ENCODE results near the gene MAGI1. TPM values are rescaled to one million over a fixed set of nuclear protein-coding genes. Genes with fewer than 3 reads are reported as not detected.
"Not testable (repeated sequence)": the region's sequence is repeated elsewhere in the genome, so short reads cannot be mapped to it uniquely, and the experiment has no call there.

MAGI1 gene
- total RNA-seq, 2 donors from 2014 or later: 27.9 to 31.5 TPM

DNA sequence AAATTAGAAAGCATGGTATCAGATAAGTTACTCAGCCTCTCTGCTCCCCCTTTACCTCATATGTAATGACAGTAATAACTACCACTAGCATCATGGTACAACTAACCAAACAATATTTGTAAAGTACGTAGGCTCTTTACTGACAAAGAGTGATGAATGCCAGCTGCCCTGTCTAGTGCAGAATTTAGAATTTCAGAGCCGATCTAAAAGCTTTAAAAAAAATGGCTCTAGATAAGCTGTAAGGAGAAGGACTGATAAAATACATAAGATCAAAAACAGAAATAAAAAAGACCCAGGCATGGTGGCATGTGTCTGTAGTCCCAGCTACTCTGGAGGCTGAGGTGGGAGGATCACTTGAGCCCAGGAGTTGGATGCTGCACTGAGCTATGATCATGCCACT, 424.1 kb downstream of the MAGI1 start:
- intact Hi-C loops (cut with DNase I): no loop called here
- DNase-seq (ENCODE audit: low spot score): no peak

DNA sequence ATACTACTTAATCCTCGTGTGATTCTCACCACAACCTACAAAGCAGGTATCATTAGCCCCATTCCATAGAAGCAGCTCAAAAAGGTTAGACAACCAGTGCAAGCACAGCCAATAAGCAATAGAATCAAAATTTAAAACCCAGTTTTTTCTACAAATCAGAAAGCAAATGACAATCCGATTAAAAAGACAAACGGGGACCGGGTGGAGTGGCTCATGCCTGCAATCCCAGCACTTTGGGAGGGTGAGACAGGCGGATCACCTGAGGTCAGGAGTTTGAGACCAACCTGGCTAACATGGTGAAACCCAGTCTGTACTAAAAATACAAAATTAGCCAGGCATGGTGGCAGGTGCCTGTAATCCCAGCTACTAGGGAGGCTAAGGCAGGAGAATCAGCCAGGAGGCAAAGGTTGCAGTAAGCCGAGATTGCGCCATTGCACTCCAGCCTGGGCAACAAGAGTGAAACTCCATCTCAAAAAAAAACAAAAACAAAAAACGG, 430.7 kb downstream of the MAGI1 start:
- intact Hi-C loops (cut with DNase I): not testable (repeated sequence)

DNA sequence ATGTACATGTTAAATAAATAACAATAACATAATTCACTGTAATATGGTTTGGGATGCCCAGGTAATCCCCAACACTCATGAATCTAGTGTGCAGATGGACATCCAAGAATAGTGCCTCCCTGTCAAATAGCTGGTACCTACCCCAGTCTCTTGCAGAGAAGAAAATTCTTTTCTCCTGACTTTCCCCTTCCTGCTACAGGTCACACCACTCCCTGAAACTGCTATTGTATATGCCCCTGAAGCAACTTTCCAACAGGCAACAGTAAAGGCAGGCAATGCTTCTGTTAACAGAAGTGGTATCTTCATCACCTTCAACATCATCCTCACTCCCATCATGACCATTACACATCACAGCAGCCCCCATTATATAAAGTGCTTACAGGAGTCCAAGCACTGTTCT, 431.6 kb downstream of the MAGI1 start:
- intact Hi-C loops (cut with DNase I): no loop called here
- DNase-seq (ENCODE audit: low spot score): no peak

More for the DNA sequence above, 430.7 kb downstream of the MAGI1 start:
- not testable (repeated sequence) for DNase-seq (ENCODE audit: low spot score)

DNA sequence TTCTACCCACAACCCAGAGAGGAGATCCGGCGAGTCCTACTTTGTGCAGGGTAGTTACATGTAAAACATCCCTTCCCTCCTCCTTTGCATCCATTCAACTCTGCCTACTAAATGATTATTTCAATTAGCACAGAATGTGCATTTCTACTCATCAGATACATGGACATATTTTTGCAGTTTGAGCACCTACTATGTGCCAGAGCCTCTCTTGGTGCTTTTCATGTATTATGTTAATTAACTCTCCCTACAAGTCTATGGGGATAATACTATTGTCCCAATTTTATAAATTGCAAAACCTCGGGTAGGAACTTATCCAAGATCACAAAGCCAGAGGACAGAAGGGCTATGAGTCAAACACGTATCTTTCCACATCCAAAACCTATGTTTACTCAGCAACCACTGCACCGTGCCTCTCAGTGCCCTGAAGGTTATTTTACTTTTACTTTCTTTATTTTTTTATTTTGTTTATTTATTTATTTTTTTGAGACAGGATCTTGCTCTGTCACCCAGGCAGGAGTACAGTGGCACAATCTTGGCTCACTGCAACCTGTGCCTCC, 432.8 kb downstream of the MAGI1 start:
- intact Hi-C loops (cut with DNase I): no loop called here
- no peak for DNase-seq (ENCODE audit: low spot score)

DNA sequence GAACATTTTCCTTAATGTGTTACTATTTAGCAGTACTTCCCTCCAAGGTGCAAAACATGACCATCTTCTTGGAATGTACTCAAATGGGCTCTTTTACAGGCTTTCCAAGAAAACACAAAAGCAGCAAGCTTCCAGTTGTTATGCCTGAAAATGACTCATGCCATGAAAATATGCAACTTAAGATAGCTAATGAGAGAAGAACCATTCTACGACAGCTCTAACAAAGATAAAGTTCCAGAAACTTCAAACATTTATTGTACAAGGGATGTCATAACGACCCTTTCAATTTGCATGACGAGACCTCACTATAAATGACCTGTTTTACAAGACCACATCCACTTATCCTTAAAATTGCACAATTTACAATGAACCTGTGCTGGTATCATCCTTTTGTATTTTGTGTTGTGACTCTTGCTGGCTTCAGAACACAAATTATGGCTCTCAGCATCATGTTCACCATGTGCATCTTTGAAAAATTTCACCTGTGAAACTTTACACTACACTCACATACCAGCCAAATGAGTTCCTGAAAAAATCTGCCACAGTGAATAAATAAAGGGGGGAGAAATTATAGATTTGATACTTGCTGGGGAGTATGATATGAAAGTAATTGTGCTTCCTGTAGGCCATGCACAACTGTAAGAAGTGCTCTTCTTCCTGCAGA, 433.7 kb downstream of the MAGI1 start:
- no peak for DNase-seq (ENCODE audit: low spot score)
- intact Hi-C loops (cut with DNase I): no loop called here

DNA sequence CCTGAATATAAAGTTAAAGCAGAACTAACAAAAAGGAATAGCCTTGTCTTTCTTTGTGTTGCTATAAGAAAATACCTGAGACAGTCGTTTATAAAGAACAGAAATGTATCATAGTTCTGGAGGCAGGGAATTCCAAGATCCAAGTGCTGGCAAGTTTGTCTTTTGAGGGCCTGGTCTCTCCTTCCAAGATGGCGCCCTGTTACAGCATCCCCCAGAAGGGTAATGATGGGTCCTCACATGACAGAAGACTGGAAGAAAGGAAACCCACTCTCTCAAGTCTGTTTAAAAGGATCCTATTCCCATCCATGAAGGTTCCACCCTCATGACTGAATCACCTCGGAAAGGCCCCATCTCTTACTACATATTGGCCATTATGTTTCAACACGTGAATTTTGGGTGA, 435.1 kb downstream of the MAGI1 start:
- no peak for DNase-seq (ENCODE audit: low spot score)
- intact Hi-C loops (cut with DNase I): no loop called here

DNA sequence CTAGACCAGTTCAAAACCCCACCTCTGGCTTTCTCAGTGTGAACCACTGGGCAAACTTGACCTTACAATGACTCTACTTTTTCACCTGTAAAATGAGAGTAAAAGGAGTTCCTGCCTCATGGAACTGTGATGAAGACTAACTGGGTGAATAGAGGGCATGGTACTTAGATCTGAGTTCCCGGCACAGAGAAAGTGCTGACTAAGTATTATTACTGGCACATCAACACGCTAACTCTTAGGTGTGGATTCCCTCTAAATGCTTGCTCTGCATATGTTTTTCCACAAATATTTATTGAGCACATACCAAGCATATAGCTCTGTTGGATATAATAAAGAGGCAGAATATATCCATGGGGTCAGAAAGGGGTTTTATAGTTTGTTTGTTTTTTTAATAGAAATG, 437.8 kb downstream of the MAGI1 start:
- DNase-seq (ENCODE audit: low spot score): no peak
- intact Hi-C loops (cut with DNase I): no loop called here

DNA sequence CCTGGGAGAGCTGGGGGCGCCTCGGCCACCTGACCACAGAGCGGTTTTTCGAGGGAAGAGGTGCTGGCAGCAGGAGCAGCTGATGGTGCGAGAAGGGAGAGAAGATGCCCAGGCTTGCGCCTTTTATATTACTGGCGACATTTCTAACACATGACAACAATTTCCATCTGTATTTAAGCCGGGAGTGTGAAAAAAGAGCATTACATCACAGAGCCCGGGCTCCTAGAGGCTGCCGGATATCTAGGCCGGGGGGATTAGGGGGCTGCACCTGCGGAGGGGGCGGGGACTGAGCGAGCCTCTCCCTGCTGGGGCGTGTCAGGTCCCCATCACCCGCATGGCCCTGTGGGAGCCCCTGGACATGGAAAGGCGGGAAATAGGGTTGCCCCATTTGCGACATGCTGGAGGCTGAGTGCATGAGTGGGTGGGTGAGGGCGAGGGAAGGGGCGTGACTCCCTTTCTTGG, 440.7 kb downstream of the MAGI1 start:
- intact Hi-C loops (cut with DNase I): no loop called here
- no peak for DNase-seq (ENCODE audit: low spot score)

DNA sequence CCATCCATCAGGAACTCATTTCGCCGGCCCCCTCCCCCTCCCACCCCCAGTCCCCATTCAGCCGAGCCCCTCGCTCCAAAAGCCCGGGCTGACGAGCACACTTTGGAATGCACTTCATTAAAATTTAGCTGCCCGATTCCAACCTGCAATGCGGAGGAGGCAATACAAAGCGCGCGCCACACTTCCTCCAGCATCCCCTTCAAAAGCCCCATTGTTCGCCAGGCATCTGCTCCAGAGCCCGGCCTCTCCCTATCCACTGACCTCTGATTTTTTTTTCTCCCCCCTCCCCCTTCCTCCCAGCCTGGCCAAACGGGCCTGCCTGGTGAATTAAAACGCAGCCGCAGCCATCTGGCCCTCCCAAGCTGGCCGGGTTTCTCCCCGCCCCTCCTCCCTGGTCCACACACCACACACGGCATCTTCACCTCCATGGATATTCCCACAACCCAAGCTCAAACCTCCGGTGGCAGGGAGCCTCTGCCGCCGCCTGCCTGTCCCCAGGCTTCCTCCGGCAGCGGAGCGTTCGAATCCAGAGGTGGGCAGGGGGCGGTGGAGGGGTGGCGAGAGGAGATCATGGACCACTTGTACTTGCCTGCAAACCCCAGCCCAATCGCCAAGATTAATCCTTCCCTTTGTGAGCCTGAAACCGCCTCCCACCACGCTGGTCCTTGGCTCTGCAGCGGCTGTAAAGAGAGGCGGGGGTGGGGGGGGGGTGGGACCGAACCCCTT, 441.3 kb downstream of the MAGI1 start:
- intact Hi-C loops (cut with DNase I): no loop called here
- no peak for DNase-seq (ENCODE audit: low spot score)

DNA sequence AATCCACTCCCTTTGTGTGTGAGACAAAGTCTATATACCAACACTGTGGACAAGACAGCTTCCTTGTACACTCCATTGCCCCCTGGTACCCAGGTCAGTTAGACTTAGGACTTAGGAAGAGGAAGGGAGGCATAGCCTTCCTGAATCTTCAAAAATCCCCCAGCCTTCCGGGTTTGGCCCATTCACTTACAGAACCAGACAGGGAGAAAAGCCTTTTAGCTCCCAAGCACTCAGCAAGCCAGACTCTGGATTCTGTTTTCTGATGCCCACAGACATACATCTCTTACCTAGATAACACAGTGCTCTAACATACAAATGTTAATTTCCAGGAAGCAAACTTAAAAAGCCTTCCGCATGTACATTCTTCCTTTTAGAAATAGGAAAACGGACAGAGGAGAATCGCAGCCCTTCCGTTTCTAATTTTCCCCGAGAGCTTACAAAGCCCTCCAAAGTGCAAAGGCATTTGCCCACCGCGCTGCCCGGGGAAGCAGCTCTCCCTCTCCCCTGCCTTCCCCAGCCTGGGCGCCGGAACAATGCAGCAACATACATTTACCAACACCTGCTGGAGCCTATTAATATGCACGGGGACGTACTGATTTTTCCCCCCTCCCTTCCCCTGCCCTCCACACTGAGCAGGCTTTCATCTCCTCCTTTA, 442.0 kb downstream of the MAGI1 start:
- intact Hi-C loops (cut with DNase I): no loop called here
- DNase-seq (ENCODE audit: low spot score): no peak

DNA sequence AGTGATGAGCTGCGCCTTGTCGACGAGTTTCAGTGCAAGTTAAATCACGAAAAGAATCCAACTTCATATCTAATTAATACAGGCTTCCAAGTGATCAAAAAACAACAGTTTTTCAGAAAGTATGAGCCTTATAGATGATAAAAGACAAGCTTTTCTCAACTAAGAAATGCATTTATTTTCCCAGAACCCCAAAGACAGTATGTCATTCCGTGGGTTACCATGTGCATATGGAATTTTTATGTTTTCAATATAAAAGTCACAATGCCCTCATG, 442.8 kb downstream of the MAGI1 start:
- DNase-seq (ENCODE audit: low spot score): no peak
- intact Hi-C loops (cut with DNase I): no loop called here

DNA sequence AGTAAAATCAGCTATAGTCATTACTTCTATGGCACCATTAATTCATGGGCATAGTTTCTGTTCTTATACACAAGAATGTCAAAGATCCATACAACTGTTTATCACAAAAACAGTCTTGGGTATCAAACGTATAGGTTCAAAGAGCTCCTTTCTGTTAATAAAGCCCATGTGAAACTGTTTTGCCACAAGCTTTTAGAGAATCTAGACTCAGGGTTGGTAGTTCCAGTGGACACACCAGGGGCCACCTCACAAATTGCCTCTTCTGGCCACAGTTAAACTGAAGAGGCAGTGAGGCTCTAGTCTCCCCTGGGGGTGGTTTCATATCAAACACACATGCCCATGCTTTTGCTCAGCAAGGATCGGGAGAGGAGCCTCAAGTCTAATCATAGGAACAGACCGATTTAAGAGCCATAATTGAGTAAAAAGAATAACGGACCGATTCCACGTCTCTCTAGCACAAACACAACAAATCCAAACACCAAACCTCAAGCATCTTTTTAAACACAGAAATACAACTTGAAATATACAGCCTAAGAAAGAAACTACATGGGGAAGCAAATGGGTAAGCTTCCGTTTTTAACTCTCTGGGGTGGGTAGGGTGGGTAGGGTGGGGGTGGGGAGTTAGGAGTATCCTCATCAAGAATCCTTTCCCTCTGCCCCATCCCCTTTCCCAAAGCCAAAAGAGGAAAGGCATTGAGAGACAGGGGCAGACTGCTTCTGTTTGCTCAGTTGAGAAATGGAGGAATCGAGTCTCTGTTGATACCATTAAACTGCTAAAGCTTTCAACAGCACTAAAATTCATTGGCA, 443.3 kb downstream of the MAGI1 start:
- intact Hi-C loops (cut with DNase I): no loop called here
- no peak for DNase-seq (ENCODE audit: low spot score)

DNA sequence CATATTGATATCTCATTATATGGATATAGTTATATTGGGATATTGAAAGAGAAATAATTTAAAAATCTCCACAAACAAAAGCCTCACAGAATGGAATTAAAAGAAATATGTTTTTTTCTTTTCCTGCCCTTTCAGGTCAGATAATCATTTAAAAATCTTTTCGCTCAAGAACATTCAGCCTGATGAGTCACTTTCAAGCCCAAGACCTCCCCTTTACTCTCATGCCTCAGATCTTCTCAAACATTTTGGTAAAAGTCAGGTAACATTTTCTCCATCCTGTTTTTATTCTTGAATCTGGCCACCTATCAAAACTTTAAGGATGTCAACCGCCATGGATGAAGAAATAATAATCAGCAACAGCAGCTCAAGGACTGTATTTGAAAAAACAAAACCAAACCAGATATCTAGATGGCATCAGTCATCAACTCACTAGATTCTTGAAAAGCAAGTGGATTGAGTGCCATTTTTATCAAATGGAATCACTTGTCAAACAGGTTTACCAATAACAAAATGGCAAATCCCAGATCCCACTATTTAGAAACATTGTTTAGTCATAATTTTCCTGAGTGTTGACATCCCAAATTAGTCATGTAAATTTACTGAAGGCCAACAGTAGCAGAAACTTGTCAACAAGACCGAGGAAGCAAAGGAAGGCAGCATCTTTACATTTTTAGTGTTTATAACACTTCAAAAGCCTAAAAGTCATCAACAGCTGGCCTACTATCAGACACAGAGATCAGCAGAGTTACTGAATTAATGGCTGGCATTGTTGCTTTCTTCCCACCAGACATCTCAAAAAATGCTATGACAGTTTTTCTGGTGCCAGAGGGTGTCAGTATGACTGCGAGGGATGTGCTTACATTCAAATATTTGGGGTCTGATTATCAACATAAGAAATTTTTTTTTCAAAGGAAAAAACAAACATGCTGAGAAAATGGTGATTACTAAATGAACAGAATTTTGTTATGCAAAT, 444.7 kb downstream of the MAGI1 start:
- no peak for DNase-seq (ENCODE audit: low spot score)
- intact Hi-C loops (cut with DNase I): no loop called here

DNA sequence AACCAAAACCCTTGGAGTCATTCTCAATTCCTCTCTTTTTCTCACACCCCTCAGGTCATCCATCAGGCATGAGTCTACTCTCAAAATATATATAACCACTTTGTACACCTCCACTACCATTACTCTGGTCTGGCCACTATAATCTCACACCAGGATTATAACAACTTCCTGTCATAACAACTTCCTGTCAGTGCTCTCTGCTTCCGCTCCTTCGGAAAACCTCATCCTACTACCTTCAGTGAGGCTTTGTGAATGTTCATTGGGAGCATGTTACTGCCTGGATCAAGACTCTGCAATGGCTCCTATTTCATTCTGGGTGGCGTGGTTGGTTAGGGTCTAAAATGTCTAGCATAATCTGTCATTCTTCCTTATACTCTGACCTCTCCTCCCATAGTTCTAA, 447.4 kb downstream of the MAGI1 start:
- intact Hi-C loops (cut with DNase I): no loop called here

DNA sequence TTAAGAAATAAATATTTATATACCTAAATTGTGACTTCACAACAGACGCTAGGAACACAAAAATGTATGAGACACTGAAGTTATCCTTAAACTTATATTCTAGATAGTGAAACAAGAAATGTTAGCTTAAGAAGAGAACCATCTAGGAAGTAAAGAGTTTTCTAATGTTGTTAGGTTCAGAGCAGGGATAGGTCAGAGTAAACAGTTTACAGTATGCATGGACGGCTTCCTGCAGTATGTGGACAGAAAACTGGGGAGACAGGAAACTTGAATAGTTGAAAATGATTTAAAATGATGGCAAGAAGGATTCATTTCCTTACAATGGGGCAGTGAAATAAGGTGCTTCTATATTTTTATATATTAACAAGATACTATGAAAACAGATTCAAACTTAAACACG, 449.8 kb downstream of the MAGI1 start:
- intact Hi-C loops (cut with DNase I): no loop called here
- no peak for DNase-seq (ENCODE audit: low spot score)

More for the DNA sequence above, 447.4 kb downstream of the MAGI1 start:
- DNase-seq (ENCODE audit: low spot score): no peak

DNA sequence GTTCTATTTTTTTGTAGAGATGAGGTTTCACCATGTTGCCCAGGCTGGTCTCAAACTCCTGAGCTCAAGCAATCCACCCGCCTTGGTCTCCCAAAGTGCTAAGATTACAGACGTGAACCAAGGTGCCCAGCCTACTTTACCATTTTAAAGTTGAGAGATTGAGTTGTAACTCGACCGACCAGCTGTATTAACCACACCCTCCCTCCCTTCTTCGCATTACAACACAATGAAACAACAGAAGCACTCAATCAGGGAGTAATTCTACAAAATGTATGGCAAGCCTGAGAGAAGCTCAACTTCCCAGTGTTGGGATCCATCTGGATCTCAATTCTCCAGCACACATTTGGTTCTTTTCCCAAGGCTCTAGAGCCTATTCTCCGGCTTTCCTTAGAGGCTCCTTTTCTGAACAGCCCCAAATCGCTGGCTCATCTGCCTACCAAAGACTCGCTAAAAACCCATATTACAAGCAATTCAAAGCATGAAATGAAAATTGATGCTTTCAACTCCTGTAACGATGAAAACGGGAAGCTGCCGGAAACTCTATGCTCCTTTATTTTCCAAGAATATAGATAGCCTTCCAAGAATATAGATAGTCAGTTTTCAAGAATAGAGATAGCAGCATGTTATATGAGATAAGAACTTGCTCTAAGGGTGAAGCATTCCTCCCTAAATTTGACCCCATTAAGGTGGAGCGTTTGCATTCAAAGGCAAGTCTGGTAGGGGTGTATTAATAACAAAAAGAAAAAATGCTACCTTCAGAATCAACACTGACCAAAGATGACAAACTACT, 450.9 kb downstream of the MAGI1 start:
- DNase-seq (ENCODE audit: low spot score): no peak
- intact Hi-C loops (cut with DNase I): no loop called here

DNA sequence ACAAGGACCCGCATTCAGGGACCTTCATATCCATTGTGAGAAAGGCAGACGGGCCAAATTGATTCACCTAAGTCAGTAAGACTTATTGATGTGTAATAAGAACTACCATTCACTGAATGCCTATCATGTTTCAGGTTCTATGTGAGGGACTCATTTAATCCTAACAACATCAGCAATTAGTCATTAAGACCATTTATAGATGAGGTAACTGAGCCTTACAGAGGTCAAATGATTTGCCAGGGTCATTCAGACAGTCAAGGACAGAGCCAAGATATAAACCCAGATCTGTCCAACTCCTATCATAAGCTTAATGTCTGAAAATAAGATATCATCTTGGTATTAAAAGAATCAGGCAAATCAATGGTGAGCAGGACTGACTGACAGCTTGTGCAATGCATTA, 453.8 kb downstream of the MAGI1 start:
- intact Hi-C loops (cut with DNase I): no loop called here
- DNase-seq (ENCODE audit: low spot score): no peak

DNA sequence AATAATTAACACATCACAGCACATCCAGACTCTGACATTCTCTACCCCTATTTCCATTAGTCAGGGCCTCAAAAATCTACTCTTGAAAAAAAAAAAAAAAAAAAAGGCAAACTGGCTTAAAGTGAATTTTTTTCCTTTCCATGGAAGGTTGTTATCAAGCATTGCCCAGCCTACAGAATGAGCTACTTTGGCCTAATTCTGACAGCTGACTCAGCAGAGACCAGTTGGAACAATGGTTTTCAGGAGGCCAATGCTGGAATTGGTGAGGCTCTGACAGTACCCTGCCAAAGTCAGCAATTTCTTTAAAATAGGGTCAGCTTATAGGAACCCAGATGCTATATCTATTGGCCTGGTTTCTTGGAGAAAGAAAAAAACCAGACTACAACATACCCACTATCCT, 454.7 kb downstream of the MAGI1 start:
- DNase-seq (ENCODE audit: low spot score): no peak
- intact Hi-C loops (cut with DNase I): no loop called here

Data from posterior vena cava (tissue), 2 donors.